A549 (cell line): ENCODE data around the gene PPP3CA. TPM values are rescaled to one million over a fixed set of nuclear protein-coding genes. Genes with fewer than 3 reads are reported as not detected.

ENCODE experiments used
- ATAC-seq, 2 experiments: fragments of 200-7000 bp in 1 of 2; fragments of >200 bp in 1 of 2; cut with Nextera tagmentation in 1 of 2; cut with Tn5 transposase in 1 of 2; 3 replicates each; pipeline versions ENCODE4 v1.8.0 to v1.9.1; 2018 to 2020; ENCODE audit warnings: mild to moderate bottlenecking in 1 of 2, moderate library complexity in 1 of 2
- CTCF ChIA-PET: fragments of 300-600 bp; sonication (Branson Sonifier 250); formaldehyde crosslinking; extraction: SDS; loops from one replicate; lab custom pipeline; 2021; ENCODE audit warnings: antibody characterized with exemption, inconsistent platforms; lab: Yijun Ruan, JAX
- POLR2A ChIA-PET: fragments of 350-600 bp; formaldehyde crosslinking; extraction: SDS; loops from one replicate; lab custom pipeline; 2021; ENCODE audit warnings: antibody characterized with exemption, inconsistent platforms; lab: Yijun Ruan, JAX
- DNase-seq, 2 experiments: peaks; one replicate each; pipeline versions ENCODE4 v3.0.0 to v3.0.0-alpha.2; 2011 to 2016; ENCODE audit warnings: low read depth in 1 of 2, low spot score in 1 of 2
- FAIRE-seq: peaks from 2 replicates; lab custom pipeline; 2011; peaks lifted over from hg19 to GRCh38; lab: Jason Lieb, UNC
- H3K27ac ChIP-seq, 2 experiments: fragments of >200 bp; sonication (Bioruptor Twin); formaldehyde crosslinking; 3 replicates each; pipeline ENCODE4 v1.5.1; 2016 to 2017
- H3K4me1 ChIP-seq: fragments of >200 bp; sonication (Bioruptor Twin); formaldehyde crosslinking; 3 replicates; pipeline ENCODE4 v1.6.1; 2016
- H3K4me2 ChIP-seq: fragments of >200 bp; sonication (Bioruptor Twin); formaldehyde crosslinking; 3 replicates; pipeline ENCODE4 v1.6.1; 2016
- H3K4me3 ChIP-seq: fragments of >200 bp; sonication (Bioruptor Twin); formaldehyde crosslinking; 3 replicates; pipeline ENCODE4 v1.5.1; 2016
- H3K9me3 ChIP-seq: fragments of >200 bp; sonication (Bioruptor Twin); formaldehyde crosslinking; 3 replicates; pipeline ENCODE4 v1.6.1; 2016
- CHD2 ChIP-seq: fragments of 150-350 bp; IDR thresholded peaks from 2 replicates; pipeline ENCODE4 v1.6.1; 2014; ENCODE audit warnings: low read length; ENCODE audit not compliant: partially characterized antibody
- EHF ChIP-seq: fragments of 250-450 bp; sonication (Bioruptor Pico); IDR thresholded peaks from 2 replicates; pipeline ENCODE4 v1.5.0; 2020; ENCODE audit warnings: mild to moderate bottlenecking
- ESRRA ChIP-seq: fragments of 150-350 bp; IDR thresholded peaks from 2 replicates; pipeline ENCODE4 v1.6.1; 2014; ENCODE audit warnings: mild to moderate bottlenecking, low read length, borderline replicate concordance
- FOSB ChIP-seq: fragments of 250-450 bp; sonication (Bioruptor Pico); IDR thresholded peaks from 2 replicates; pipeline ENCODE4 v1.5.0; 2020; ENCODE audit warnings: mild to moderate bottlenecking, moderate library complexity
- FOXS1 ChIP-seq: fragments of 250-450 bp; sonication (Bioruptor Pico); IDR thresholded peaks from 2 replicates; pipeline ENCODE4 v1.5.0; 2020; ENCODE audit warnings: mild to moderate bottlenecking, moderate library complexity
- HDAC2 ChIP-seq: fragments of 200-600 bp; sonication (generic); IDR thresholded peaks from 2 replicates; pipeline ENCODE4 v1.6.1; 2016
- JUN ChIP-seq, 2 experiments: fragments of >200 bp; sonication (Bioruptor Twin); formaldehyde crosslinking; IDR thresholded peaks; 2 replicates in 1 of 2; 3 replicates in 1 of 2; pipeline ENCODE4 v1.6.1; 2016 to 2017
- JUNB ChIP-seq: fragments of >200 bp; sonication (Bioruptor Twin); formaldehyde crosslinking; IDR thresholded peaks from 2 replicates; pipeline ENCODE4 v1.6.1; 2016
- KDM5A ChIP-seq: fragments of 200-600 bp; sonication (generic); IDR thresholded peaks from 2 replicates; pipeline ENCODE4 v1.6.1; 2016; ENCODE audit warnings: antibody characterized with exemption, mild to moderate bottlenecking
- MYC ChIP-seq: IDR thresholded peaks from 2 replicates; pipeline ENCODE4 v1.6.1; 2012; ENCODE audit warnings: mild to moderate bottlenecking, inconsistent platforms, low read length, improper control_type of control experiment, borderline replicate concordance
- NFE2L2 ChIP-seq: fragments of 150-350 bp; conservative IDR thresholded peaks from 2 replicates; pipeline ENCODE4 v1.6.1; 2014; ENCODE audit warnings: low read length
- PHF8 ChIP-seq: fragments of 200-600 bp; sonication (generic); IDR thresholded peaks from 2 replicates; pipeline ENCODE4 v1.6.1; 2016; ENCODE audit warnings: low read depth, mild to moderate bottlenecking, antibody characterized with exemption, moderate library complexity, borderline replicate concordance
- POLR2A ChIP-seq: IDR thresholded peaks from 2 replicates; pipeline ENCODE4 v1.6.1; 2012; ENCODE audit warnings: mild to moderate bottlenecking, low read length
- POLR2AphosphoS2 ChIP-seq: conservative IDR thresholded peaks from 2 replicates; pipeline ENCODE4 v1.6.1; 2012; ENCODE audit warnings: low read length, improper control_type of control experiment, inconsistent platforms
- SMC3 ChIP-seq: fragments of >200 bp; sonication (Bioruptor Twin); formaldehyde crosslinking; IDR thresholded peaks from 3 replicates; pipeline ENCODE4 v1.6.1; 2018; ENCODE audit warnings: inconsistent platforms
- TFCP2L1 ChIP-seq: fragments of 250-450 bp; sonication (Bioruptor Pico); IDR thresholded peaks from 2 replicates; pipeline ENCODE4 v1.5.0; 2021; ENCODE audit warnings: mild to moderate bottlenecking
- ZC3H11A ChIP-seq: fragments of 450-650 bp; IDR thresholded peaks from 2 replicates; pipeline ENCODE4 v1.6.1; 2014; ENCODE audit warnings: antibody characterized with exemption, mild to moderate bottlenecking
- ZSCAN20 ChIP-seq: fragments of 250-450 bp; sonication (Bioruptor Pico); IDR thresholded peaks from 2 replicates; pipeline ENCODE4 v1.8.0; 2022; ENCODE audit warnings: mild to moderate bottlenecking, moderate library complexity
- WGBS: methylation state at CpG from one replicate; pipeline ENCODE4 v1.1.6; 2017; ENCODE audit errors: missing lambda C conversion rate; 5-methylcytosine and 5-hydroxymethylcytosine counted together
- polyA plus RNA-seq, 4 experiments: library from polyadenylated mRNA; depleted of rRNA in 3 of 4; stranded (reverse); fragments of >200 nt; fragmentation: RNase III in 1 of 4; extraction: RNeasy Plus Mini Kit Qiagen cat#74134 plus additional on column Dnase treatment in 1 of 4; gene quantifications; 2 replicates in 3 of 4; 3 replicates in 1 of 4; pipeline ENCODE4 v1.2.3, GENCODE V29; 2011 to 2017
- TF ChIP-seq, protein P1 (sequence below): IDR thresholded peaks from 2 replicates; pipeline ENCODE4 v1.6.1; 2012; ENCODE audit warnings: low read depth, borderline replicate concordance
- TF ChIP-seq, protein P2 (sequence below): fragments of 250-450 bp; sonication (Bioruptor Pico); IDR thresholded peaks from 2 replicates; pipeline ENCODE4 v1.5.0; 2020; ENCODE audit warnings: low read depth, mild to moderate bottlenecking, moderate library complexity
- TF ChIP-seq, protein P3 (sequence below): fragments of >200 bp; sonication (Bioruptor Twin); formaldehyde crosslinking; IDR thresholded peaks from 3 replicates; pipeline ENCODE4 v1.5.1; 2016

The PPP3CA gene
- polyA plus RNA-seq, 2 of the 4 experiments (the other 2 are of a cell fraction): 21.4 to 42.4 TPM

DNA sequence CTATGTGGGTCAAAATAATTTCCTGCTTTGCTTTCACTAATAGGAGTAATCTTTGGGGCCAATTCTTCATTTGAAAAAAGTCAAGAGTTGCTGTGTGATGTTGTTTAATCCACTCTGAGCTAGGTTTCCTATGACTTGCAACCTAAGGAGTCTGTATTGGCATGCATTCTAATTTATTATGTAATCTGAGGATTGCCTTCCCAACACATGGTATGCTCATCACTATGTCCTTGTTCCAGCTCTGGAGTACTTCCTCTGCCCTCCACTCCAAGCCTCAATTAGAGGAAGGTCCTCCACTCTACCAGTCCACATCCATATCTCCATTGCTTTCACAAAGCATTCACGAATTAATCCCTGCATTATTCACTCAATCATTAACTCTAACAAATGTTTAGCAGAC lies 56.1 kb downstream of the PPP3CA start (continued):
- no peak for TF ChIP-seq JUN (IDR thresholded peaks at IDR 0.05)
- TF ChIP-seq SMC3: no peak
- no peak for TF ChIP-seq FOXS1 (CRISPR knock-in tag)

DNA sequence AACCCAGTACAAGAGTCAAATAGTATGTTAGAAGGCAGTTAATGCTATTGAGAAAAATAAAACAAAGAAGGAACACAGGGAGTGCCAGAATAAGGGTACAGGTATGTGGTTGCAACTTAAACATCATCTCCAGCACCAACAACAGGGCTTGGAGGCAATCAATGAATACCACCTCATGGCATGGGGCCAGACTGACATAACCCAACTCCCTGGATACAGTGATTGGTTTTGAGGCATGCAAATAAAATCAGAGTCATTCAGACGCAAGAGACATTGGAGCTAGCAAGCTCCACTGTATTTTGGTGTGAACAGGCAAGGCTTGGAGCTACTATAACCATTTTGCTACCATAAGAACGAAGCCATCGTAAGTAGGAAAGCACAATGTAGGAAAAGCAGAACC lies 56.7 kb downstream of the PPP3CA start:
- ATAC-seq: no peak
- H3K9me3 ChIP-seq: no peaks in the 10 kb centered on the region
- CTCF ChIA-PET: interaction anchor here (0.5 kb wide), 1 partner anchor 1199 kb away, joined by 3 read pairs; no protein-coding TSS in a partner anchor
- no peak for FAIRE-seq
- POLR2A ChIA-PET: no interaction called here
- TF ChIP-seq FOSB (CRISPR knock-in tag): no peak
- TF ChIP-seq HDAC2: no peak
- TF ChIP-seq POLR2AphosphoS2: no peak
- no peak for TF ChIP-seq TFCP2L1 (CRISPR knock-in tag)
- TF ChIP-seq KDM5A: no peak
- no peak for TF ChIP-seq ESRRA
- no peak for TF ChIP-seq EHF
- TF ChIP-seq, protein P1, sequence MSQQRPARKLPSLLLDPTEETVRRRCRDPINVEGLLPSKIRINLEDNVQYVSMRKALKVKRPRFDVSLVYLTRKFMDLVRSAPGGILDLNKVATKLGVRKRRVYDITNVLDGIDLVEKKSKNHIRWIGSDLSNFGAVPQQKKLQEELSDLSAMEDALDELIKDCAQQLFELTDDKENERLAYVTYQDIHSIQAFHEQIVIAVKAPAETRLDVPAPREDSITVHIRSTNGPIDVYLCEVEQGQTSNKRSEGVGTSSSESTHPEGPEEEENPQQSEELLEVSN: no peak
- no peak for TF ChIP-seq MYC
- TF ChIP-seq, all 56 proteins: peak for 0
- H3K4me3 ChIP-seq: no peak overlapping the region
- DNase-seq: no peak
- H3K27ac ChIP-seq: no peak overlapping the region
- peaks cover 53% of the 10 kb centered on the region for H3K4me1 ChIP-seq
- no peak overlapping the region for H3K4me2 ChIP-seq
- WGBS: 85% methylated on average over 3 of the region's 3 CpGs

DNA sequence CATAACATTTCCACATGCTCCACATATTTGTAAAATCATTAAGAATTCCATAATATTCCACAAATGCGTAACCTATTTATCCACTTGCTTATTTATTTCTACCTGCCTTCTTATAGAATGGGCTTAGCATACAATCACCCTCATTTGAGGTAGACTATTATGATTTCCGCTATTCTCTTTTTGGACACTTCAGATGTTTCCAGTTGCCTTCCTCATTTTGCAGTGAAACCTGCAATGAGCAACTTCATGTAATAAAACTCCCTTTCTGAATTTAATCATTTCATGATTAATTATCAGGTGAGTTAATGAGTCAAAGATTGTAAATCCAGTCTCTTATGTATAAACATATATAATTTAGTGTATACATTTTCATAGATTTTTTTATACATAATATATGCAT lies 58.0 kb downstream of the PPP3CA start:
- TF ChIP-seq CHD2: no peak
- TF ChIP-seq JUN (IDR thresholded peaks at IDR 0.05): no peak
- TF ChIP-seq JUNB: no peak
- no peak for TF ChIP-seq ZSCAN20 (CRISPR knock-in tag)
- TF ChIP-seq NFE2L2: no peak
- TF ChIP-seq PHF8: no peak
- TF ChIP-seq, protein P2, sequence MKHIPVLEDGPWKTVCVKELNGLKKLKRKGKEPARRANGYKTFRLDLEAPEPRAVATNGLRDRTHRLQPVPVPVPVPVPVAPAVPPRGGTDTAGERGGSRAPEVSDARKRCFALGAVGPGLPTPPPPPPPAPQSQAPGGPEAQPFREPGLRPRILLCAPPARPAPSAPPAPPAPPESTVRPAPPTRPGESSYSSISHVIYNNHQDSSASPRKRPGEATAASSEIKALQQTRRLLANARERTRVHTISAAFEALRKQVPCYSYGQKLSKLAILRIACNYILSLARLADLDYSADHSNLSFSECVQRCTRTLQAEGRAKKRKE (CRISPR knock-in tag): no peak
- no peak for TF ChIP-seq ZC3H11A
- TF ChIP-seq POLR2A: no peak
- TF ChIP-seq, protein P3, sequence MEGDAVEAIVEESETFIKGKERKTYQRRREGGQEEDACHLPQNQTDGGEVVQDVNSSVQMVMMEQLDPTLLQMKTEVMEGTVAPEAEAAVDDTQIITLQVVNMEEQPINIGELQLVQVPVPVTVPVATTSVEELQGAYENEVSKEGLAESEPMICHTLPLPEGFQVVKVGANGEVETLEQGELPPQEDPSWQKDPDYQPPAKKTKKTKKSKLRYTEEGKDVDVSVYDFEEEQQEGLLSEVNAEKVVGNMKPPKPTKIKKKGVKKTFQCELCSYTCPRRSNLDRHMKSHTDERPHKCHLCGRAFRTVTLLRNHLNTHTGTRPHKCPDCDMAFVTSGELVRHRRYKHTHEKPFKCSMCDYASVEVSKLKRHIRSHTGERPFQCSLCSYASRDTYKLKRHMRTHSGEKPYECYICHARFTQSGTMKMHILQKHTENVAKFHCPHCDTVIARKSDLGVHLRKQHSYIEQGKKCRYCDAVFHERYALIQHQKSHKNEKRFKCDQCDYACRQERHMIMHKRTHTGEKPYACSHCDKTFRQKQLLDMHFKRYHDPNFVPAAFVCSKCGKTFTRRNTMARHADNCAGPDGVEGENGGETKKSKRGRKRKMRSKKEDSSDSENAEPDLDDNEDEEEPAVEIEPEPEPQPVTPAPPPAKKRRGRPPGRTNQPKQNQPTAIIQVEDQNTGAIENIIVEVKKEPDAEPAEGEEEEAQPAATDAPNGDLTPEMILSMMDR: no peak
- H3K9me3 ChIP-seq: no peaks in the 10 kb centered on the region
- H3K4me2 ChIP-seq: no peak overlapping the region
- H3K4me1 ChIP-seq: peaks cover 67% of the 10 kb centered on the region
- 93% methylated on average over 2 of the region's 2 CpGs for WGBS
- no peak overlapping the region for H3K4me3 ChIP-seq
- ChIA-PET CTCF (no interaction called here), POLR2A (no interaction called here)
- H3K27ac ChIP-seq: no peak overlapping the region
- DNase-seq: no peak
- ATAC-seq: no peak
- no peak for FAIRE-seq
